ENCODE results near the gene ARHGAP31. TPM values are rescaled to one million over a fixed set of nuclear protein-coding genes. Genes with fewer than 3 reads are reported as not detected.
A peak's percentile ranks its signal among the peaks of the same experiment; 100 is the strongest.

Gene ARHGAP31
- total RNA-seq, 4 donors from 2014 or later: 2.7 to 9.3 (median 7.6) TPM

DNA sequence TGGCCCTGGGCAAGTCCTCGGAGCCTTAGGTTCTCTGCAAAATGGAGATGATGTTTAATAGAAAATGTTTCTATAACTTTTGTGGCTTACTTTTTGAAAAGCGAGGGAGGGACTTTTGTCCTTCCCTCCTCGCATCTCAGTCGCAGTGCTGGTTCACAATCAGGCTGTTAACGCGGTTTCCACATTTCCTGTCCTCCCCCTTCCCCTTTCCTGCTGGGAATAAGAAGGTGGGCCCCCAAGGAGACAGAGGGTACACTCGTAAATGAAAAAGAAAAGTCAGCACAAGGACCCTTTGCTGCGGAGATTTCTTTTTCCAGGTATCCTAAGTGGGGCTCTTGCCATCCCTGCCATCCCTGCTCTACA, 29.5 kb downstream of the ARHGAP31 start:
- Histone ChIP-seq H3K27me3 (no peaks in the 10 kb centered on the region), H3K27ac (peak overlapping the region; percentile 81 to 96 (median 94)), H3K9me3 (no peaks in the 10 kb centered on the region), H3K4me3 (peak overlapping the region in 3 of 4 donors; percentile 66 to 80 (median 75)), H3K4me1 (peaks cover 5 to 25% (median 16%) of the 10 kb centered on the region in 3 donors), H3K36me3 (no peaks in the 10 kb centered on the region)
- no peak for DNase-seq
- no peak for TF ChIP-seq POLR2A (IDR thresholded peaks at IDR 0.05)
- WGBS, 2 donors: 34 to 47% methylated on average over 8 of the region's 8 CpGs
- intact Hi-C loops (cut with DNase I): no loop called here

DNA sequence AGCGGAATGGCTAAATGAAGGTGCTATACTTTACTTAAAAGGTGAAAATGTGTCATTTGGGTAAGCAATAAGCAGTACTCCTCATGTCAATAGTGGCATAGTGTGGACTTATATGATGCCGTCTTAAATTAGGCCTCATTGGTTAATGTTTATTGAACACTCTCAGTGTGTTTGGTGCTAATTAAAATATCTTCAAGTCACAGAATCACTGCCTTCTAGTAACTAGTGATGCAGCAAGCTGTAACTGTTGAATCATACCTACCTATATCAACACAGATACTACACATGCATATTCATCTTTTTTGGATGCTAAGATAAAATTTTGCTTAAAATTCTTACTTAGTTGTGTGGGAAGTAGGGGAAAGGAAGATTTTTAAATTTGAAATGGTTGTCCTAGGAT, 30.7 kb downstream of the ARHGAP31 start:
- no peak for DNase-seq
- no peaks in the 10 kb centered on the region for H3K36me3 ChIP-seq
- WGBS, 2 donors: 78 to 81% methylated on average over 2 of the region's 2 CpGs
- H3K4me1 ChIP-seq: peaks cover 5 to 32% (median 16%) of the 10 kb centered on the region in 3 donors
- H3K27ac ChIP-seq: no peak overlapping the region
- intact Hi-C loops (cut with DNase I): no loop called here
- H3K9me3 ChIP-seq: no peaks in the 10 kb centered on the region
- TF ChIP-seq, protein P1, sequence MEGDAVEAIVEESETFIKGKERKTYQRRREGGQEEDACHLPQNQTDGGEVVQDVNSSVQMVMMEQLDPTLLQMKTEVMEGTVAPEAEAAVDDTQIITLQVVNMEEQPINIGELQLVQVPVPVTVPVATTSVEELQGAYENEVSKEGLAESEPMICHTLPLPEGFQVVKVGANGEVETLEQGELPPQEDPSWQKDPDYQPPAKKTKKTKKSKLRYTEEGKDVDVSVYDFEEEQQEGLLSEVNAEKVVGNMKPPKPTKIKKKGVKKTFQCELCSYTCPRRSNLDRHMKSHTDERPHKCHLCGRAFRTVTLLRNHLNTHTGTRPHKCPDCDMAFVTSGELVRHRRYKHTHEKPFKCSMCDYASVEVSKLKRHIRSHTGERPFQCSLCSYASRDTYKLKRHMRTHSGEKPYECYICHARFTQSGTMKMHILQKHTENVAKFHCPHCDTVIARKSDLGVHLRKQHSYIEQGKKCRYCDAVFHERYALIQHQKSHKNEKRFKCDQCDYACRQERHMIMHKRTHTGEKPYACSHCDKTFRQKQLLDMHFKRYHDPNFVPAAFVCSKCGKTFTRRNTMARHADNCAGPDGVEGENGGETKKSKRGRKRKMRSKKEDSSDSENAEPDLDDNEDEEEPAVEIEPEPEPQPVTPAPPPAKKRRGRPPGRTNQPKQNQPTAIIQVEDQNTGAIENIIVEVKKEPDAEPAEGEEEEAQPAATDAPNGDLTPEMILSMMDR (IDR thresholded peaks at IDR 0.05): no peak
- TF ChIP-seq POLR2A (IDR thresholded peaks at IDR 0.05): no peak
- no peaks in the 10 kb centered on the region for H3K27me3 ChIP-seq
- no peak overlapping the region for H3K4me3 ChIP-seq

DNA sequence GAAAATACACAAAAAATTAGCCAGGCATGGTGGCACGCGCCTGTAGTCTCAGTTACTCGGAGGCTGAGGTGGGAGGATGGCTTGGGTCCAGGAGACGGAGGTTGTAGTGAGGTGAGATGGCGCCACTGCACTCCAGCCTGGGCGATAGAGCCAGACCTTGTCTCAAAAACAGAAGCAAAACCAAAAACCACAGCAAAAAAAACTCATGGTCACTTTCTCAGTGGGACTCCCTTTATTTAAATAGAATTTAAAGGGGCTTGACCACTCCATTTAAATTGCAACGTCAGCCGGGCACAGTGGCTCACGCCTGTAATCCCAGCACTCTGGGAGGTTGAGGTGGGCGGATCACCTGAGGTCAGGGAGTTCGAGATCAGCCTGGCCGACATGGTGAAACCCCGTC, 32.8 kb downstream of the ARHGAP31 start:
- Histone ChIP-seq H3K4me1 (peaks cover 5 to 37% (median 12%) of the 10 kb centered on the region in 3 donors), H3K4me3 (no peak overlapping the region), H3K27me3 (no peaks in the 10 kb centered on the region), H3K27ac (no peak overlapping the region), H3K9me3 (no peaks in the 10 kb centered on the region), H3K36me3 (no peaks in the 10 kb centered on the region)
- DNase-seq: no peak
- no peak for TF ChIP-seq POLR2A (IDR thresholded peaks at IDR 0.05)
- TF ChIP-seq, protein P1 (IDR thresholded peaks at IDR 0.05): no peak
- WGBS, 2 donors: 83 to 94% methylated on average over 11 to 12 of the region's 13 CpGs
- intact Hi-C loops (cut with DNase I): no loop called here

DNA sequence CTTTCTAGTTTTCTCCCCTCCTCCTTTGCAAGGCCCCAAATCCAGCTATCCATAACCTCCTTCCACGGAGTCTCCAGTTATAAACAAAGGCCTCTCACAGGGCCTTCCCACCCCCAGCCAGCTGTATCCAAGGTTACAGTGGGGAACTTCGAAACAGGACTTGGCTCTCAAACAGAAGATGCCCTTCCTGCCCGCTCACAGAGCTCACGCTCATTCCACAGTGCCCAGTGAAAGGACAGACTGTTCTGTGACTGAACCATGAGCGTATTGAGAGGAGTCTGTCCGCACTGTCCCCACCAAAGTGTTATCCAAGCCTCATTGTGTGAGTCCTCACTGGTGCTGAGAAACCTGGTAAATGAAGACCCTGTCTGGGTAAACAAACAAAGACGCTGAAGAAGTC, 35.4 kb downstream of the ARHGAP31 start:
- Histone ChIP-seq H3K27me3 (no peaks in the 10 kb centered on the region), H3K4me3 (no peak overlapping the region), H3K36me3 (no peaks in the 10 kb centered on the region), H3K27ac (no peak overlapping the region), H3K4me1 (peaks cover 0 to 45% (median 0%) of the 10 kb centered on the region in 3 donors), H3K9me3 (no peaks in the 10 kb centered on the region)
- DNase-seq: no peak
- 75 to 87% methylated on average over 3 to 4 of the region's 7 CpGs for WGBS, 2 donors
- intact Hi-C loops (cut with DNase I): no loop called here
- TF ChIP-seq POLR2A (IDR thresholded peaks at IDR 0.05): no peak
- TF ChIP-seq, protein P1 (IDR thresholded peaks at IDR 0.05): no peak

DNA sequence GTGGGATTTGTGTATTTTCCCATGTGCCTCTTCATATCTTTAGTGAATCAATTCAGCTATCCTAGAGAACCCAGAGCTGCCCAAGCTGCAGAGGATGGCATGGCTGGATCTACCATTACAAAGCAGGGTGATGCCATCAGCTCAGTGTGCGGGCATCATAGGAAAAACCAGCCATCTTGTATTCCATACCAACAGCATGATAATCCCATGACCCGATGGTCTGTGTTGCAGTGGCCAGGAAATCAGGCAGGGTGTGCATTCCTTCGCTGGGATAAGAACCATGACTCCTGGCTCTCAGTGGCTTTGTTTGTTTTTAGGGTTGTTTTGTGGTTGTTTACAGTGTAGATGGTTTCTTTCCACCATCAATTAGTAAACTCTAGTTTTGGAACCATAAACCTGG, 36.0 kb downstream of the ARHGAP31 start:
- H3K4me1 ChIP-seq: peaks cover 0 to 48% (median 0%) of the 10 kb centered on the region in 3 donors
- no peaks in the 10 kb centered on the region for H3K27me3 ChIP-seq
- TF ChIP-seq, protein P1 (IDR thresholded peaks at IDR 0.05): no peak
- no peak for TF ChIP-seq POLR2A (IDR thresholded peaks at IDR 0.05)
- H3K27ac ChIP-seq: peak overlapping the region in 2 of 4 donors; percentile 9 to 17
- H3K4me3 ChIP-seq: no peak overlapping the region
- H3K9me3 ChIP-seq: no peaks in the 10 kb centered on the region
- intact Hi-C loops (cut with DNase I): no loop called here
- no peaks in the 10 kb centered on the region for H3K36me3 ChIP-seq
- WGBS, 2 donors: 72 to 96% methylated on average over 3 of the region's 3 CpGs
- DNase-seq: no peak

DNA sequence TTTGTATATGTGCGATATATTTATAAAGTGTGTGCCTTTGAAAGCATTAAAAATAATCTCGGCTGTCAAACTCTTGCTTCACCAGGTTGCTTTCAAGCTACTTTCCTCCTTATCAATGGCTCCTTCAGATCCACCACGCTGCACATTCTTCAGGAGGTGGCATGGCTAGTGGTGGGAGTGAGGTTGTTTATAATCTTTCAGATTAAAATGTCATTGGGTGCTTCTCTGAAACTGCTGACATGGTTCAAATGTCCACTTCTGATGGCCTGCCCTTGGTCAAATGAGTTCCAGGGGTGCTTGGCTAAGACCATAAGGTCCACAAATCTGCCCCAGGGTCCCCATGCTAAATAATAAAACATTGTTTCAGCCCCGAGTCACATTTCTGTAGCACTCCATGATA, 36.7 kb downstream of the ARHGAP31 start:
- Histone ChIP-seq H3K27ac (peak overlapping the region in 1 of 4 donors; percentile 70), H3K27me3 (no peaks in the 10 kb centered on the region), H3K4me3 (no peak overlapping the region), H3K36me3 (no peaks in the 10 kb centered on the region), H3K4me1 (peaks cover 0 to 48% (median 0%) of the 10 kb centered on the region in 3 donors), H3K9me3 (no peaks in the 10 kb centered on the region)
- WGBS, 2 donors: 92% methylated on average over 3 to 4 of the region's 4 CpGs
- no peak for DNase-seq
- TF ChIP-seq POLR2A (IDR thresholded peaks at IDR 0.05): no peak
- TF ChIP-seq, protein P1 (IDR thresholded peaks at IDR 0.05): no peak
- intact Hi-C loops (cut with DNase I): no loop called here

All from esophagus squamous epithelium (tissue), 5 donors.